ENCODE measurements around the gene TTC28. TPM values are rescaled to one million over a fixed set of nuclear protein-coding genes. Genes with fewer than 3 reads are reported as not detected.
A peak's percentile ranks its signal among the peaks of the same experiment; 100 is the strongest.

Gene TTC28
- total RNA-seq, 1 experiment from 2014 or later, result not detected

GRCh38 chr22:28604966-28605761 lies 74.5 kb downstream of the TTC28 start:
- no peak for TF ChIP-seq CTCF (IDR thresholded peaks at IDR 0.05; ENCODE audit: unreplicated experiment)
- CTCF ChIA-PET, result interaction anchor here (0.7 to 5.8 kb wide), 5 partner anchors 9 to 641 kb away, joined by 3 to 131 read pairs (median 4); no protein-coding TSS in a partner anchor
- H3K4me1 Mint-ChIP-seq (ENCODE audit: insufficient read depth, unreplicated experiment), result no peaks in the 10 kb centered on the region
- H3K27ac Mint-ChIP-seq (ENCODE audit: low read depth, unreplicated experiment), result no peak overlapping the region
- no peaks in the 10 kb centered on the region for H3K36me3 Mint-ChIP-seq (ENCODE audit: insufficient read depth, unreplicated experiment)
- BruUV-seq (replicated peaks), result no TSS peak
- no peak for DNase-seq (ENCODE audit: unreplicated experiment)
- peaks cover 17% of the 10 kb centered on the region for H3K27me3 Mint-ChIP-seq (ENCODE audit: insufficient read depth, unreplicated experiment)
- no peaks in the 10 kb centered on the region for H3K9me3 Mint-ChIP-seq (ENCODE audit: unreplicated experiment)
- intact Hi-C loops (cut with micrococcal nuclease), result loop anchor here (10.0 kb wide), 1 partner anchor 550 kb away; no protein-coding TSS in a partner anchor
- no peak overlapping the region for H3K4me3 Mint-ChIP-seq (ENCODE audit: unreplicated experiment)
- POLR2A ChIA-PET, result interaction anchor here (0.9 kb wide), 1 partner anchor 195 kb away, joined by 4 read pairs; the partner anchor contains the start of gene XBP1

GRCh38 chr22:28601915-28602314 lies 77.7 kb downstream of the TTC28 start:
- ChIA-PET POLR2A (interaction anchor here (1.1 kb wide), 1 partner anchor 198 kb away, joined by 5 read pairs; the partner anchor contains the start of gene XBP1), CTCF (interaction anchor here (0.6 to 5.8 kb wide), 10 partner anchors 8 to 880 kb away, joined by 3 to 131 read pairs (median 16); no protein-coding TSS in a partner anchor)
- Mint-ChIP-seq H3K9me3 (ENCODE audit: unreplicated experiment) (no peaks in the 10 kb centered on the region), H3K4me1 (ENCODE audit: insufficient read depth, unreplicated experiment) (no peaks in the 10 kb centered on the region), H3K36me3 (ENCODE audit: insufficient read depth, unreplicated experiment) (no peaks in the 10 kb centered on the region), H3K4me3 (ENCODE audit: unreplicated experiment) (no peak overlapping the region), H3K27me3 (ENCODE audit: insufficient read depth, unreplicated experiment) (peaks cover 8% of the 10 kb centered on the region), H3K27ac (ENCODE audit: low read depth, unreplicated experiment) (no peak overlapping the region)
- intact Hi-C loops (cut with micrococcal nuclease), result loop anchor here (2.0 to 10.0 kb wide), 2 partner anchors 171 to 553 kb away; partner anchors contain the start of gene CCDC117
- DNase-seq (ENCODE audit: unreplicated experiment), result no peak
- no peak for TF ChIP-seq CTCF (IDR thresholded peaks at IDR 0.05; ENCODE audit: unreplicated experiment)
- no TSS peak for BruUV-seq (replicated peaks)

- ChIA-PET POLR2A (interaction anchor here (0.5 to 1.8 kb wide), 6 partner anchors 22 to 645 kb away, joined by 3 to 7 read pairs (median 4); partner anchors contain the start of gene XBP1), CTCF (interaction anchor here (0.5 to 5.8 kb wide), 29 partner anchors 9 to 714 kb away, joined by 3 to 131 read pairs (median 4); partner anchors contain the start of gene XBP1)
- Mint-ChIP-seq H3K36me3 (ENCODE audit: insufficient read depth, unreplicated experiment) (no peaks in the 10 kb centered on the region), H3K4me1 (ENCODE audit: insufficient read depth, unreplicated experiment) (no peaks in the 10 kb centered on the region), H3K27me3 (ENCODE audit: insufficient read depth, unreplicated experiment) (peaks cover 21% of the 10 kb centered on the region), H3K27ac (ENCODE audit: low read depth, unreplicated experiment) (no peak overlapping the region), H3K4me3 (ENCODE audit: unreplicated experiment) (no peak overlapping the region), H3K9me3 (ENCODE audit: unreplicated experiment) (no peaks in the 10 kb centered on the region)
- intact Hi-C loops (cut with micrococcal nuclease), result loop anchor here (1.0 to 10.0 kb wide), 4 partner anchors 141 to 554 kb away; partner anchors contain the start of genes CCDC117 and CHEK2
- peak; percentile 56 for DNase-seq (ENCODE audit: unreplicated experiment)
- BruUV-seq (replicated peaks), result no TSS peak
- peak; percentile 41 for TF ChIP-seq CTCF (IDR thresholded peaks at IDR 0.05; ENCODE audit: unreplicated experiment)
Observed at GRCh38 chr22:28600546-28601143, 79.0 kb downstream of the TTC28 start.

GRCh38 chr22:28599693-28600092 lies 79.9 kb downstream of the TTC28 start:
- ChIA-PET CTCF (interaction anchor here (0.5 to 5.8 kb wide), 23 partner anchors 8 to 760 kb away, joined by 3 to 131 read pairs (median 4); no protein-coding TSS in a partner anchor), POLR2A (interaction anchor here (1.8 kb wide), 1 partner anchor 231 kb away, joined by 4 read pairs; no protein-coding TSS in a partner anchor)
- TF ChIP-seq CTCF (IDR thresholded peaks at IDR 0.05; ENCODE audit: unreplicated experiment), result no peak
- no peaks in the 10 kb centered on the region for H3K9me3 Mint-ChIP-seq (ENCODE audit: unreplicated experiment)
- BruUV-seq (replicated peaks), result no TSS peak
- H3K4me3 Mint-ChIP-seq (ENCODE audit: unreplicated experiment), result no peak overlapping the region
- H3K36me3 Mint-ChIP-seq (ENCODE audit: insufficient read depth, unreplicated experiment), result no peaks in the 10 kb centered on the region
- DNase-seq (ENCODE audit: unreplicated experiment), result no peak
- intact Hi-C loops (cut with micrococcal nuclease), result loop anchor here (1.0 to 10.0 kb wide), 5 partner anchors 142 to 555 kb away; partner anchors contain the start of genes CCDC117 and CHEK2
- H3K4me1 Mint-ChIP-seq (ENCODE audit: insufficient read depth, unreplicated experiment), result no peaks in the 10 kb centered on the region
- peaks cover 25% of the 10 kb centered on the region for H3K27me3 Mint-ChIP-seq (ENCODE audit: insufficient read depth, unreplicated experiment)
- H3K27ac Mint-ChIP-seq (ENCODE audit: low read depth, unreplicated experiment), result no peak overlapping the region
